Kidney (tissue), 14 donors: ENCODE data around the gene MIXL1. TPM values are rescaled to one million over a fixed set of nuclear protein-coding genes. Genes with fewer than 3 reads are reported as not detected.

ENCODE experiments used
- DNase-seq, 5 donors: peaks; one replicate each; pipeline ENCODE4 v3.0.0-alpha.2; 2013 to 2020
- FAIRE-seq: peaks from 2 replicates; lab custom pipeline; 2012; peaks lifted over from hg19 to GRCh38; lab: Jason Lieb, UNC
- H3K27ac ChIP-seq, 2 donors: one replicate each; pipeline ENCODE4 v1.7.0; 2013; ENCODE audit warnings: low read depth in 2 of 2, low read length in 2 of 2, inconsistent platforms in 1 of 2
- H3K27me3 ChIP-seq: one replicate; pipeline ENCODE4 v1.7.1; 2013; ENCODE audit warnings: low read length, inconsistent platforms; ENCODE audit not compliant: control insufficient read depth, insufficient read depth
- H3K36me3 ChIP-seq, 3 donors: one replicate each; pipeline versions ENCODE4 v1.7.0 to v1.7.1; 2013; ENCODE audit warnings: low read length in 3 of 3, control low read depth in 1 of 3, inconsistent platforms in 1 of 3; ENCODE audit not compliant: insufficient read depth in 3 of 3, control insufficient read depth in 2 of 3
- H3K4me1 ChIP-seq, 3 donors: one replicate each; pipeline versions ENCODE4 v1.7.0 to v1.7.1; 2013; ENCODE audit warnings: low read length in 3 of 3, inconsistent platforms in 1 of 3, low read depth in 1 of 3; ENCODE audit not compliant: control insufficient read depth in 2 of 3, insufficient read depth in 2 of 3
- H3K4me3 ChIP-seq, 3 donors: one replicate each; pipeline versions ENCODE4 v1.7.0 to v1.8.1; 2013; ENCODE audit warnings: low read length in 3 of 3, control low read depth in 1 of 3, inconsistent platforms in 1 of 3
- H3K9ac ChIP-seq, 3 donors: one replicate each; pipeline versions ENCODE4 v1.7.0 to v1.7.1; 2013; ENCODE audit warnings: low read length in 3 of 3, control low read depth in 1 of 3, inconsistent platforms in 1 of 3
- H3K9me3 ChIP-seq, 3 donors: one replicate each; pipeline versions ENCODE4 v1.7.0 to v1.7.1; 2013; ENCODE audit warnings: low read length in 3 of 3, control low read depth in 1 of 3, inconsistent platforms in 1 of 3; ENCODE audit not compliant: control insufficient read depth in 2 of 3, insufficient read depth in 1 of 3
- CTCF ChIP-seq: IDR thresholded peaks from 3 replicates; pipeline ENCODE4 v1.5.1; 2012; ENCODE audit warnings: mild to moderate bottlenecking, moderate library complexity, borderline replicate concordance; ENCODE audit not compliant: insufficient read depth; ENCODE audit errors: extremely low read depth
- intact Hi-C: fragments of 100-400 bp; cut with DNase I; formaldehyde crosslinking; loops from one replicate; pipeline ENCODE4 v1.11.1; 2022
- polyA plus RNA-seq: library from polyadenylated mRNA; stranded (reverse); fragments of 350-450 nt; fragmentation: Illumina TruSeq; extraction: RNeasy Lipid Tissue Mini Kit (QIAGEN cat#74804); gene quantifications from one replicate; pipeline ENCODE4 v1.2.3, GENCODE V29; 2014; ENCODE audit warnings: low read depth, low replicate concordance; ENCODE audit not compliant: insufficient read depth
- total RNA-seq: library from RNA; stranded (reverse); fragmentation: NEBNext Ultra II Directional; extraction: Animal tissue kit (Norgen Biotek cat#: 25700); gene quantifications from one replicate; pipeline ENCODE4 v1.2.1, GENCODE V29; 2021
- donor health status: control.
- donor health status: control.
- donor health status: control.
- donor health status: control.
- donor health status: control.
- donor health status: DM: yes; HTN: yes; CAD: no.
- donor health status: Normal renal cell carcinoma (clear cell type).

Gene MIXL1
- total and polyA plus RNA-seq, 2 donors from 2014 or later: 0.16 to 0.56 TPM

DNA sequence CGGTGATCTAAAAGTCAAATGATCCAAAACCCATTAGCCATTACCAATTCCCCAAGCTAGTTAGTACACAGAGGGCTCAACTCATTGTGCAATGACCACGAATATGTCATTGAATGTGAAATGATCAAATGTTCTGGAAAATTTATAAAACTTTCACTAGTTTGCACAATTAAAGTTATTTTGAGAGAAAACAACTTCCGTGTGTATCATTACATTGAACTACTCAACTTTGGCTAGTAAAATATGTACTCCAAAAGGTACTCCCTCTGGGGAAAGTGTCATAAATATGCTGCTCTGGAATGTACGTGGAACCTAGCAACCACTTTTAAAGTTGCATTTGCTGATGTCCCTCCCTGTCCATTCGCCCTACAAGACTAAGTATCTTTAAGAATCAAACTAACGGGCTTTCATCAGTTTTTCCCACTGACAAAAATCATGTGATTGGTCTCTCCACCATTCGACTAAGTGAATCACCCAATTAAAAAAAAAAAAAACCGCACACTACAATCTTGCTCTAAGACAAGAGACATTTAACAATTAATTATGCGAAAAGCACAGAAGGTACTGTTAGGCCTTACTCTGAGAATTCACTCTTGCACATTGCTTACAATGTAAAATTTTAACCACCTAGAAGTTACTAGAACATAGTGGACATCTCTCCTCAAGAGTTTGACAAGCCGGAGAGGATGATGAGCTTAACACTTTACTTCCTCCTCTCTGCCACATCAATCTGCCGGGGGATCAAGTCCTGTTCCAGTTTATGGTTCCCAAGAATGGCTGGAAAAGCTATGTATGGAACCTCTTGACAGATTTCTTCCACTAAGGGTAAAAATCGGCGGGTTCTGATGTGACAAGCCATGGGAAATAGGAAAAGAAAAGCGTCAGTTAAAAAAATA, 38.1 kb upstream of the MIXL1 start:
- peak in 2 of 5 donors; percentile 28 to 30 for DNase-seq
- Histone ChIP-seq H3K9me3 (no peaks in the 10 kb centered on the region), H3K27ac (peak overlapping the region in 1 of 2 donors; percentile 95), H3K4me1 (peaks cover 0 to 20% (median 6%) of the 10 kb centered on the region in 3 donors), H3K27me3 (no peaks in the 10 kb centered on the region), H3K9ac (peak overlapping the region; percentile 37 to 84 (median 82)), H3K4me3 (peak overlapping the region; percentile 79 to 85 (median 81)), H3K36me3 (no peaks in the 10 kb centered on the region)
- FAIRE-seq: no peak
- TF ChIP-seq CTCF: no peak
- intact Hi-C loops: no loop called here

DNA sequence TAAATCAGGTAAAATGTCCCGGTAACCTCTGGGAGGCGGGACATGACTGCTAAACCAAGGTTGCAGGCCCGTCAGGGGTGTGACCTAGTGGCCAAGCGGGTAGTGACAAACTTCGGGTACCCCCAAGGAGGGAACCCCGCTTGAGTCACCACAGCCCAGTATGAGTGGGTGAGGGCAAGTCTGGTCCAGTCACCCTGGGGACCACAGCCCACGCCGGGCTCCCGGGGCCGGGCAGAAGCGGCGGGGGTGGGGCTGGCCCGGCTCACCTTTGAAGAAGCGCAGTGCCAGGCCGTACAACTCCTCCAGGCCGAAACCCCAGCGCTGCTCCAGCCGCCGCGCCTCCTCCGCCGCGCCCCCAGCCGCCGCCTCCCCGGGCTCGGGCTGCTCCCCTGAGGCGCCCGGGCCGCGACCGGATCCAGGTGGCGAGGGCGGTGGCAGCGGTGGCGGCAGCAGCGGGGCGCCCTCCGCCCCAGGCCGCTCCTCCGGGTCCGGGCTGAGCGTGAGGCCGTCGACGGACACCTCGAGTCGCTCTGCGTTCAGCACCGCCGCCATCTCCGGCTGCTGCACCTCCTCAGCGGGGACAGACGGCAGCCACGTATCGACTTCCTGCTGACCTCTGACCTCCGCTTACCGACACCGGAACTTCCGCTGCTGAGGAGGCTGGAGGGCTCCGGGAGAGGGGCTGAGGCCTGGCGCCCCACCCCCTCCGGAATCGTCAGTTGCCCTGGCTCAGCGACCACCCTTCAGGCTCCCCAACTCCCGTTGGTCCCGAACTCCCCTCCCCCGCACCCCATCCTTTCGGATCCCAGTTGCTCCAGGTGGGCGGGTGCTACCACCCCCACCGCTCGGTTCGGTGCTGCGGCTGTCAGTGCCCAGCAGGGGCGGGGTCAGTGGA, 37.1 kb upstream of the MIXL1 start, which contains the start of gene ACBD3:
TSS of gene ACBD3 (minus strand) at position 618 of the 895 bp plus-strand sequence. CDS start at position 552, 66 bp downstream.
- Histone ChIP-seq H3K9me3 (no peaks in the 10 kb centered on the region), H3K27me3 (no peaks in the 10 kb centered on the region), H3K36me3 (no peaks in the 10 kb centered on the region), H3K9ac (peak within 1 kb of the TSS; percentile 55 to 84 (median 82)), H3K4me3 (peak within 1 kb of the TSS; percentile 79 to 85 (median 81)), H3K4me1 (peaks cover 0 to 16% (median 6%) of the 10 kb centered on the region in 3 donors), H3K27ac (peak within 1 kb of the TSS; percentile 90 to 95)
- no peak for TF ChIP-seq CTCF
- FAIRE-seq (no peak), DNase-seq (peak; percentile 94 to 97 (median 96))
- intact Hi-C loops: no loop called here

DNA sequence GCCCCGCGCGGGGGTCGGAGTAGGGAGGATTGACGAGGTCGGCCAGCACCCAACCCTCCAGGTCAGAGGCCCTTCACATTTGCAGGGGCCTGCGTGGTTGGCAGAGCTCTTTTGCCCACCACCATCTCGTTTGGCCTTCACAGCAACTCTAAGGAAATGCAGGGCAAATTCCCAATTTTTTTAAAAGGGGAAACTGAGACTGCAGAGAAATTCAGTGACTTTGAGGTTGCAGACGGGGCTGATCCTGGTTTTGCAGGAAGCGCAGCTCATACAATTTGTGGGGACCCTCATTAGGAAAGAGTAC, 36.5 kb upstream of the MIXL1 start:
- intact Hi-C loops: no loop called here
- FAIRE-seq: no peak
- H3K9ac ChIP-seq: peak overlapping the region; percentile 5 to 84 (median 55)

More for the DNA sequence above, 36.5 kb upstream of the MIXL1 start:
- no peak for DNase-seq
- H3K4me3 ChIP-seq: peak overlapping the region; percentile 76 to 83 (median 81)
- H3K27ac ChIP-seq: peak overlapping the region; percentile 90 to 95
- H3K4me1 ChIP-seq: peaks cover 0 to 11% (median 6%) of the 10 kb centered on the region in 3 donors
- no peaks in the 10 kb centered on the region for H3K9me3 ChIP-seq
- H3K27me3 ChIP-seq: no peaks in the 10 kb centered on the region
- TF ChIP-seq CTCF: peak; percentile 11
- no peaks in the 10 kb centered on the region for H3K36me3 ChIP-seq
